Measurements from ENCODE around the gene NIPAL1.

The NIPAL1 gene

GRCh38 chr4:48068182-48068581 lies 51.6 kb downstream of the NIPAL1 start:
- peak; percentile 12 for DNase-seq

DNA sequence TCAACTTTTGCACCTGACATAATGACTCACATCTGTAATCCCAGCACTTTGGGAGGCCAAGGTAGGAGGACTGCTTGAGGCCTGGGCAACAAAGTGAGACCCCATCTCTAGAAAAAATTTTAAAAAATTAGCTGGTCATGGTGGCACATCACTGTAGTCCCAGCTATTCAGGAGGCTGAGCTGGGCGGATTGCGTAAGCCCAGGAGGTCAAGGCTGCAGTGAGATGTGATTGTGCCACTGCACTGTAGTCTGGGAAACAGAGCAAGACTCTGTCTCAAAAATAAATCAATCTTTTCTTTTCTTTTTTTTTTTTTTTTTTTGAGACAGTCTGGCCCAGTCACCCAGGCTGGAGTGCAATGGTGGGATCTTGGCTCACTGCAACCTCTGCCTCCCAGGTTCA lies 52.5 kb downstream of the NIPAL1 start:
- DNase-seq = no peak

DNA sequence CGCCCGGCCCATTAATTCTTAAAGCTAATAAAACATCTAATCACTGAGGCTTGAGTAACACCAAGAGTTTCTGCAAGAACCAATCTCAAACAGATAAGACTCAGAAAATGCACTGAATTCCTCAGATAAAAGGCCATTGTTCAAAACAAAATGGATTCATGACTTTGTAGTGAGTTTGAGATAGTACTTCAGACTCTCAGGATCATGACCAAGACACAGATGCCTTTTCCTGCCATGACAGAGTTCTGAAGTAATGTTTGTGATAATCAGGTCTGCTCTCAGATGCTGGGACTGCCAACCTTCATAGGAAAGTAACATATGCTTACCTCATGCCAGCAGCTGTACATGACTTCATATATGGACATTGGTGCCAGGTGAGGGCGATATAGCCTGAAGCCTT lies 54.6 kb downstream of the NIPAL1 start:
- DNase-seq = no peak

DNA sequence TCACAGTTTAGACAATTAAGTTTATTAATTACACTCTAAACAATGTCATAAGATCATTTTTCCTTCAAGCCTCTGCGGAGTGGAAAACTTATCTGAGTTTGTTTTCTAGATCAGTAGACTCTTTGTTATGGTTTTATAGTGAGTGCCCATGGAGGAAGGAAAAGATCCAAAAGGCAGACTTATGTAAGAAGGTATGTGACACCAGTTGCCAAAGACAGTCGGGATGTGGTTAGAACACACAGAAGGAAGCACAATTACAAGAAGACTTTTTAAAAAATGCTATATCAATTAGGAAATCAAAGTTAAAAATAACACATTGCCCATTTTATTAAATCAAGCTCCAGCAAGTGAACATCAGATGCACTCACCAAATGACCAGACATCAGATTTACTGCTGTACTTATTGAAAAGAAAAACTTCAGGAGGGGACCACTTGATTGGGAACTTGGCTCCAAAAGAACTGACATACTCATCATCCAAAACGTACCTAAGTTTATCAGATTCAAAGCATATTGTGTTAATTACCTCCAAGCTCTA lies 57.1 kb downstream of the NIPAL1 start:
- DNase-seq = no peak

DNA sequence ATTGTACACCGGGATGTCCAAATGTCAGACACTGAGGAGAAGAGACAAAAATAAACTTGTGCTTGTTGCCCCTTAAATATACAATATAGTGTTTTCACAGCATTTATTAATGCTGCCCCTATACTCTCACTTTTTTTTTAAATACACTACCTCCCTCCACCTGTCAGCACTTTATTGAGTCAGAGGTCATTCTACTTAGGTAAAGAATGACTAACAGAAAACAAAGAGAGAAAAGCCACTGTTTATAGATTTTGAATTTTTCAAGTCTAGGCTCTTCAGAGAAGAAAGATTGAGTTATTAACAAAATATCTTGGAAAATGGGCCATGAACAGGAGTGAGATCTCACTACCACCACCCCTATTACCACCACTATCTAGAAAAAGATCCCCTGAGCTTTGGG lies 58.1 kb downstream of the NIPAL1 start:
- no peak for DNase-seq

DNA sequence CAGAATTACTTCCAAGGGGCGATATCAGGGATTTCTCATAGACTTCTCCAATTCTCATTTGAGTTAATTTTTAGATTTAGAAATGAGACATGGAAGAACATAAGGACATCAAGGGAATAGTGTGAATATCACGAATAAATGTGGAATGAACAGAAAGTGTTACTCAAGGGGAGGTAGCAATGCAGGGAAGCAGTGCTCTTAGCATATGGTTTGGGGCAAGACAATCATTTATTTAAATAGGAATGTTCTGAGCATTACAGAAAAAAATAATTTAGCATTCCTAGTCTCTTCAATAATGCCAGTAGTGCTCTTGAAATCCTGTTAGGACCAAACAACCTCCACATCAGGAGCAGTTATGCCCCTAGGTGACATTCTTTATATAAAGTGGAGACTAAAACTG lies 61.9 kb downstream of the NIPAL1 start:
- no peak for DNase-seq

DNA sequence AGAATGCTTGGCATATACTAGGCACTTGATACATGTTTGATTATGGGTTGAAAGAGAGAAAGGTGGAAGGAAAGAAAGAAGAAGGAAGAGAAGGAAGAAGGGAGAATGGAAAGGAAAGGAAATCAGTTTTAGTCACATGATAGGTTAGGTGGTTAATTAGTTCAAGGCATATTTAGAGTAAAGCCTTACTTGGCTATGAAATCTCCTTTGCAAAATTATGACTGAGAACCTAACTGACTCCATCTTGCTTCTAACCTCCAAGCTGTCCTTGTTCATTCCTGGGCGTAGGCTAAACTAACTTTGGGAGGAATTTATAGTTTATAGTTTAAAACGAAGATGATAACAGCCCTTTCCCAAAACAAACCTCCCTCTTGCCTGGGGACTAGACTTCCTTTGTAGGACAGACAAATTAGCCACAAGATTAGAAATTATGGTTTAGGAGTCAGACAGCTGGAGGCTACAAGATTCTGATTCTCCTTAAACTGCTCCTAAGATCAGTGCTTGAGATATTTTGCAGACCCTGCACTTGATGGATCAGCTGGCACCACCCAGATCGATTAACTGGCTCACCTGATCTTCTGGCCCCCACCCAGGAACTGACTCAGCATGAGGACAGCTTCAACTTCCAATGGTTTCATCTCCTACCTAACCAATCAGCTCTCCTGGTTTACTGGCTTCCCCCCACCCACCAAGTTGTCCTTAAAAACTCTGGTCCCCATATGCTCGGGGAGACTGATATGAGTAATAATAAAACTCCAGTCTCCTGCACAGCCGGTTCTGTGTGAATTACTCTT lies 62.5 kb downstream of the NIPAL1 start:
- no peak for DNase-seq

DNA sequence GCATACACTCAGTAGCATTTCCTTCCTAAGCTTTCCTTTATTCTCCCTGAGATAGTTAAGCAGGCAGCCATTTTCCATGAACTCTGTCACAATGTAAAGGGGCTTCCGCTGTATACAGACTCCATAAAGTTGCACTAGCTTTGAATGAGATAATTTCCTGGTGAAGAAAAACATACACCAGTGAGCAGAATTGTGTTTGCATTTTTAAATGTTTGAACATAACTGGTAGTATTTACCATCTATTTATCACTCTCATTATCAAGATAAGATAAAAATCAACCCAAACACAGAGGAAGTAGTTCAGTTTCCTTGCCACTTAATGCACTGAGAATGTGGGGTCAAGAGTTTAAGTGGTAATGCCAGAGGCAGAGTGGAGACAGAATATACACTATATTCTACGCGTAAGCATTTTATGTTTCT lies 63.4 kb downstream of the NIPAL1 start:
- DNase-seq = no peak

DNA sequence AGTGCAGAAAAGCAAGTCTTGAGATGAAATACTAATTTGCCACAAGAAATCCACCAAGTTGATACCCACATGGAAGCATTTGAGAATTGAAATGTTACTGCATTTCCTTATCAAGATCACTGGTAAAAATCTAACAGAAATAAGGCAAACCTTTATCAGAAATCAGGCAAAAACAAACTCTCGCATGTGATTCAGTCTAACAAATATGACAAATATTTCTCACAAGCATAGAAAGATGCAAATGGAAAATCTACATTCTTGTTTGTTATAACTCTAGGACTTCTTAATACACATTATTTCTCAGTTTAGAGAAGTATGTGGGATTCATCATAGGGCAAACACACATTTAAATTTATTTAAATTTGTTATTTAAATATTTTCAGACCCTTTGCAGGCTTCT lies 64.6 kb downstream of the NIPAL1 start:
- no peak for DNase-seq

DNA sequence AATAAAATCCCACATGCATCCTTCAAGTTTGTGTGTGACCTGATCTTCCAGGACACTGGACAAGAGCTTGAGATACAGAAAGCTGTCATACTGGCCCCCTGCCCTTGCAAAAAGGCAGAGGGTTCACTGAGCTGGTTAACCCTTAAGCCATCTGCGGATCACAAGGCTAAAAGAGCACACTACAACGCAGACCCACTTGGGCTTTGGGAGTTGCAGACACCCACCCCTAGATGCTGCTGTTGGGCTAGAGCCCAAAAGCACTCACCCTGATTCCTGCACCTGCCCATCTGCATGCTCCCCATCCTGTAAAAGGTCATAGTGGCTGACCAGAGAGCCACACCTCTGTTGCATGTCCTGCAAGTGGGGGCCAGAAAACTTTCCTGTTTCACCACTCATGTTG lies 66.4 kb downstream of the NIPAL1 start:
- DNase-seq = no peak

DNA sequence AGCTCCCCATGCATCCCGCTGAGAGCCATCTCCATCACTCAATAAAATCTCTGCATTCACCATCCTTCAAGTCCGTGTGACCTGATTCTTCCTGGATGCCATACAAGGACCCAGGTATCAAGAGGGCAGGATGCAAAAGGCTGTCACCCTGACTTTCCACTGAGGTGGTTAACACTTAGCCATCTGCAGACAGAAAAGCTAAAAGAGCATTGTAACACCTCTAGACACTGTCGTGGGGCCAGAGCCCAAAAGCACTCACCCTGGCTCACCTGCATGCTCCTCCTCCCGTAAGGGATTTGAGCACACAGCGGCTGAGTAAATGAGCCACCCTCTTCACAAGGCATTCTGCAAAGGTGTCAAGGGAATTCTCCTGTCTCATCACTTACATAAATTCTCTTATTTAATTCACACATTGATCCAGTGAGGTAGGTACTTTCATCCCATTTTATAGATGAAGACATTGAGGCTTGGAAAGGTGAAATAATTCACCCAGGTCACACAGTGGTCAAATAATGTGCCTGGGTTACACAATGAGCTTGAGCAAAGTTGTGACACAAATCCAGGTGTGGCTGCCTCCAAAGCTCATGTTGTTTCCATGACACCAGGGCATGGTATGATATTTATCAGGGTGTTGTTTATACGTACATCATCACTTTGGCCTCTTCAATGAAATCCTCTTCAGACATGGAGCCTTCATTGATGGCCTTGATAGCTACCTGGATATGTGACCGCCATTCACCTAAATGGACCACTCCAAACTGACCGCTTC lies 69.4 kb downstream of the NIPAL1 start:
- DNase-seq = no peak

Data from activated CD4-positive, alpha-beta T cell treated with anti-CD3 and anti-CD28 coated beads, Interleukin-10, Interleukin-2, amounts not matched to agents 100 ng/mL and 50 ng/mL, durations not matched to agents 16 hours and 8 hours (primary cell).